Kidney (tissue), 22 donors: Measurements from ENCODE around the gene CCDC170. TPM values are rescaled to one million over a fixed set of nuclear protein-coding genes. Genes with fewer than 3 reads are reported as not detected.

Experiments used
- DNase-seq, 5 donors: peaks; one replicate each; pipeline ENCODE4 v3.0.0-alpha.2; 2013 to 2020
- FAIRE-seq: peaks from 2 replicates; lab custom pipeline; 2012; peaks lifted over from hg19 to GRCh38; lab: Jason Lieb, UNC
- H3K27ac ChIP-seq, 2 donors: one replicate each; pipeline ENCODE4 v1.7.0; 2013; ENCODE audit warnings: low read depth in 2 of 2, low read length in 2 of 2, inconsistent platforms in 1 of 2
- H3K27me3 ChIP-seq: one replicate; pipeline ENCODE4 v1.7.1; 2013; ENCODE audit warnings: low read length, inconsistent platforms; ENCODE audit not compliant: control insufficient read depth, insufficient read depth
- H3K36me3 ChIP-seq, 3 donors: one replicate each; pipeline versions ENCODE4 v1.7.0 to v1.7.1; 2013; ENCODE audit warnings: low read length in 3 of 3, control low read depth in 1 of 3, inconsistent platforms in 1 of 3; ENCODE audit not compliant: insufficient read depth in 3 of 3, control insufficient read depth in 2 of 3
- H3K4me1 ChIP-seq, 3 donors: one replicate each; pipeline versions ENCODE4 v1.7.0 to v1.7.1; 2013; ENCODE audit warnings: low read length in 3 of 3, inconsistent platforms in 1 of 3, low read depth in 1 of 3; ENCODE audit not compliant: control insufficient read depth in 2 of 3, insufficient read depth in 2 of 3
- H3K4me3 ChIP-seq, 3 donors: one replicate each; pipeline versions ENCODE4 v1.7.0 to v1.8.1; 2013; ENCODE audit warnings: low read length in 3 of 3, control low read depth in 1 of 3, inconsistent platforms in 1 of 3
- H3K9ac ChIP-seq, 3 donors: one replicate each; pipeline versions ENCODE4 v1.7.0 to v1.7.1; 2013; ENCODE audit warnings: low read length in 3 of 3, control low read depth in 1 of 3, inconsistent platforms in 1 of 3
- H3K9me3 ChIP-seq, 3 donors: one replicate each; pipeline versions ENCODE4 v1.7.0 to v1.7.1; 2013; ENCODE audit warnings: low read length in 3 of 3, control low read depth in 1 of 3, inconsistent platforms in 1 of 3; ENCODE audit not compliant: control insufficient read depth in 2 of 3, insufficient read depth in 1 of 3
- intact Hi-C: fragments of 100-400 bp; cut with DNase I; formaldehyde crosslinking; loops from one replicate; pipeline ENCODE4 v1.11.1; 2022
- long read RNA-seq, 10 donors: library from polyadenylated mRNA in 1 of 10; unstranded in 1 of 10; transcript quantifications; one replicate each; pipeline ENCODE4 v2.0.0 and lab custom pipeline, GENCODE V29; 2021 to 2026
- polyA plus RNA-seq: library from polyadenylated mRNA; stranded (reverse); fragments of 350-450 nt; fragmentation: Illumina TruSeq; extraction: RNeasy Lipid Tissue Mini Kit (QIAGEN cat#74804); gene quantifications from one replicate; pipeline ENCODE4 v1.2.3, GENCODE V29; 2014; ENCODE audit warnings: low read depth, low replicate concordance; ENCODE audit not compliant: insufficient read depth
- total RNA-seq: library from RNA; stranded (reverse); fragmentation: NEBNext Ultra II Directional; extraction: Animal tissue kit (Norgen Biotek cat#: 25700); gene quantifications from one replicate; pipeline ENCODE4 v1.2.1, GENCODE V29; 2021
- TF ChIP-seq, protein P1 (sequence below): IDR thresholded peaks from 3 replicates; pipeline ENCODE4 v1.5.1; 2012; ENCODE audit warnings: mild to moderate bottlenecking, moderate library complexity, borderline replicate concordance; ENCODE audit not compliant: insufficient read depth; ENCODE audit errors: extremely low read depth
- donor health status: control.
- donor health status: control.
- donor health status: control.
- donor health status: control.
- donor health status: control.
- donor health status: DM: yes; HTN: yes; CAD: no.
- donor health status: Normal renal cell carcinoma (clear cell type).

The CCDC170 gene, protein sequence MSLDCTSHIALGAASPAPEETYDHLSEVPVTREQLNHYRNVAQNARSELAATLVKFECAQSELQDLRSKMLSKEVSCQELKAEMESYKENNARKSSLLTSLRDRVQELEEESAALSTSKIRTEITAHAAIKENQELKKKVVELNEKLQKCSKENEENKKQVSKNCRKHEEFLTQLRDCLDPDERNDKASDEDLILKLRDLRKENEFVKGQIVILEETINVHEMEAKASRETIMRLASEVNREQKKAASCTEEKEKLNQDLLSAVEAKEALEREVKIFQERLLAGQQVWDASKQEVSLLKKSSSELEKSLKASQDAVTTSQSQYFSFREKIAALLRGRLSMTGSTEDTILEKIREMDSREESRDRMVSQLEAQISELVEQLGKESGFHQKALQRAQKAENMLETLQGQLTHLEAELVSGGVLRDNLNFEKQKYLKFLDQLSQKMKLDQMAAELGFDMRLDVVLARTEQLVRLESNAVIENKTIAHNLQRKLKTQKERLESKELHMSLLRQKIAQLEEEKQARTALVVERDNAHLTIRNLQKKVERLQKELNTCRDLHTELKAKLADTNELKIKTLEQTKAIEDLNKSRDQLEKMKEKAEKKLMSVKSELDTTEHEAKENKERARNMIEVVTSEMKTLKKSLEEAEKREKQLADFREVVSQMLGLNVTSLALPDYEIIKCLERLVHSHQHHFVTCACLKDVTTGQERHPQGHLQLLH
- total RNA-seq (2.1 TPM), polyA plus RNA-seq (0.34 TPM)
- long read RNA-seq, donor 1, result 0 reads
- long read RNA-seq, donor 2, full-length matches to known transcripts, result 1 of 1 reads
- long read RNA-seq, donor 2, partial matches to known transcripts, result 0 of 1 reads
- long read RNA-seq, donor 2, other reads (novel, unspliced or antisense), result 0 of 1 reads
- long read RNA-seq, donor 3, full-length matches to known transcripts, result 2 of 2 reads
- long read RNA-seq, donor 3, partial matches to known transcripts, result 0 of 2 reads
- long read RNA-seq, donor 3, other reads (novel, unspliced or antisense), result 0 of 2 reads
- long read RNA-seq, donor 4, full-length matches to known transcripts, result 3 of 3 reads
- long read RNA-seq, donor 4, partial matches to known transcripts, result 0 of 3 reads
- long read RNA-seq, donor 4, other reads (novel, unspliced or antisense), result 0 of 3 reads
- long read RNA-seq, donor 5, result 0 reads
- long read RNA-seq, donor 6, result 0 reads
- long read RNA-seq, donor 7, full-length matches to known transcripts, result 2 of 4 reads
- long read RNA-seq, donor 7, partial matches to known transcripts, result 1 of 4 reads
- long read RNA-seq, donor 7, other reads (novel, unspliced or antisense), result 1 of 4 reads
- long read RNA-seq, donor 8, result 0 reads
- long read RNA-seq, donor 9, result 0 reads
- long read RNA-seq, donor 10, result 0 reads

DNA sequence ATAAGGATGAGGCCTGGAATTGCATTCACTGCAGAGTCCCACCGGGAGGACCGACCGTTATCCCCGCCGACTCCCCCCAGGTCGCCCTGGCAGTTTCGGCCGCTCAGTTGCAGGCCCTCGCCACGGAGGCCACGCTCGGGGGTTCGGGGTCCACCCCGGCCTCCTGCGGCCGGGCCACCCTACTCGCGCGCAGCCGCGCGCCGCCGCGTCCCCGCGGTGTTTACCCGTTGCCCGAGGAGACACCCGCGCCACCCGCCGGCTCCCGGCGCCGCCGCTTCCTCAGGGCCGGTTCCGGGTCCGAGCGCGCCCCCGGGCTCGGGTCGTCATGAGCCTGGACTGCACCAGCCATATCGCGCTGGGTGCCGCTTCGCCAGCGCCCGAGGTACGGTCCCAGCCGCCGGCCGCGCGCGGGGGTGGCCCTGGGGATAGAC is at the start of gene CCDC170:
CCDC170 (plus strand) TSS at position 214 of the 431 bp plus-strand sequence; CDS start at position 326, 112 bp downstream.
- peaks cover 0 to 10% (median 0%) of the 10 kb centered on the region in 3 donors for H3K4me1 ChIP-seq

DNA sequence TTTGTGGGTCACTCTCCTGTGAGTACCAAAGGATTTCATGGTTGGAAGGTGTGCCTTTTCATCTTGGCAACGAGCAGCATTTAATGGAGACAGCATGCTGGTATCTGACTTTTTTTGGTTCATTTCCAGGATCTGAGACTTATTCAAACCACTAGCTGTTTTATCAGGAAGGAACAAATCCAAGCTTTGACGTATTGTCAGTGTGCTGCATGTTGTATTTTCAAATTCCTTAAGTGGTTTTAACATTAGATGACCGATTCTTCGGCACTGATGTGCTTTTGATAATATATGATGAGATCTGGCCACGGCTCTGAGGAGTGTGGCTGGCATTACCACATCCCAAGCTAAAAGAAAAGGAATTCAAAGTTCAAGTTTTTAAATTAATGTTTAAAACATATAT is 48.3 kb upstream of the CCDC170 start:
- Histone ChIP-seq H3K36me3 (no peaks in the 10 kb centered on the region), H3K9ac (no peak overlapping the region), H3K27me3 (no peaks in the 10 kb centered on the region), H3K27ac (peak overlapping the region in 1 of 2 donors; percentile 45), H3K4me1 (peaks cover 3 to 32% (median 17%) of the 10 kb centered on the region in 3 donors), H3K9me3 (no peaks in the 10 kb centered on the region), H3K4me3 (no peak overlapping the region)
- intact Hi-C loops, result no loop called here
- no peak for DNase-seq
- no peak for FAIRE-seq
- TF ChIP-seq, protein P1, sequence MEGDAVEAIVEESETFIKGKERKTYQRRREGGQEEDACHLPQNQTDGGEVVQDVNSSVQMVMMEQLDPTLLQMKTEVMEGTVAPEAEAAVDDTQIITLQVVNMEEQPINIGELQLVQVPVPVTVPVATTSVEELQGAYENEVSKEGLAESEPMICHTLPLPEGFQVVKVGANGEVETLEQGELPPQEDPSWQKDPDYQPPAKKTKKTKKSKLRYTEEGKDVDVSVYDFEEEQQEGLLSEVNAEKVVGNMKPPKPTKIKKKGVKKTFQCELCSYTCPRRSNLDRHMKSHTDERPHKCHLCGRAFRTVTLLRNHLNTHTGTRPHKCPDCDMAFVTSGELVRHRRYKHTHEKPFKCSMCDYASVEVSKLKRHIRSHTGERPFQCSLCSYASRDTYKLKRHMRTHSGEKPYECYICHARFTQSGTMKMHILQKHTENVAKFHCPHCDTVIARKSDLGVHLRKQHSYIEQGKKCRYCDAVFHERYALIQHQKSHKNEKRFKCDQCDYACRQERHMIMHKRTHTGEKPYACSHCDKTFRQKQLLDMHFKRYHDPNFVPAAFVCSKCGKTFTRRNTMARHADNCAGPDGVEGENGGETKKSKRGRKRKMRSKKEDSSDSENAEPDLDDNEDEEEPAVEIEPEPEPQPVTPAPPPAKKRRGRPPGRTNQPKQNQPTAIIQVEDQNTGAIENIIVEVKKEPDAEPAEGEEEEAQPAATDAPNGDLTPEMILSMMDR, result no peak

More for the DNA sequence above, at the start of gene CCDC170:
- Histone ChIP-seq H3K27me3 (no peaks in the 10 kb centered on the region), H3K36me3 (no peaks in the 10 kb centered on the region), H3K4me3 (peak within 1 kb of the TSS; percentile 68 to 75 (median 68)), H3K9ac (peak within 1 kb of the TSS in 2 of 3 donors; percentile 37 to 51), H3K9me3 (no peaks in the 10 kb centered on the region), H3K27ac (peak within 1 kb of the TSS; percentile 16 to 28)
- intact Hi-C loops, result no loop called here
- DNase-seq (peak; percentile 63 to 84 (median 74)), FAIRE-seq (no peak)
- TF ChIP-seq, protein P1, result no peak

DNA sequence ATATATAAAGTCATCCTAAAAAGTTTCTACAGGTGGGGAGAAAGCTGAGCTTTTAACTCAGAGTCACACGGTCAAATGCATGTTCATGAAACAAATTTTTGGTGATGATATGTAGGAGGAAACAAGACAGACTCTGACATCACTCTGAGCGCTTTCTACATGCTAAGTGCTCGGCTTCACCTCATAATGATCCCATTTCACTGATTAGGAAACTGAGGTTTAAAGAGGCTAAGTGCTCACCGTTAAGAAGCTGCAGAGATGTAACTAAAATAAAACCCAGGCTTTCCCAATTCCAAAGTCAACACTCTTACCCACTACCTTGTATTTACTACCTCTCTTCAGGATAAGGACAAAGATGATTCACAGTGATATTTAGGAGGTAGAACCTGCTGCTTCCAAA is 46.6 kb upstream of the CCDC170 start:
- H3K9ac ChIP-seq, result no peak overlapping the region
- DNase-seq (no peak), FAIRE-seq (no peak)
- no peak overlapping the region for H3K4me3 ChIP-seq
- H3K27me3 ChIP-seq, result no peaks in the 10 kb centered on the region
- H3K9me3 ChIP-seq, result no peaks in the 10 kb centered on the region
- no peaks in the 10 kb centered on the region for H3K36me3 ChIP-seq
- H3K27ac ChIP-seq, result peak overlapping the region in 1 of 2 donors; percentile 45
- intact Hi-C loops, result no loop called here
- peaks cover 0 to 16% (median 8%) of the 10 kb centered on the region in 3 donors for H3K4me1 ChIP-seq
- TF ChIP-seq, protein P1, result no peak
